Loucy (cell line): ENCODE data around the gene CISTR.

Source experiments
- H2AFZ ChIP-seq: fragments of 200-600 bp; sonication (generic); 2 replicates; pipeline ENCODE4 v1.6.0; 2016; ENCODE audit warnings: antibody characterized with exemption, mild to moderate bottlenecking, low read length, moderate library complexity
- H3F3A ChIP-seq: fragments of 200-600 bp; 2 replicates; pipeline ENCODE4 v1.6.0; 2016; ENCODE audit warnings: antibody characterized with exemption, low read depth, mild to moderate bottlenecking
- H3K27me3 ChIP-seq: fragments of 200-600 bp; sonication (generic); 2 replicates; pipeline ENCODE4 v1.6.1; 2014; ENCODE audit warnings: low read length, mild to moderate bottlenecking; ENCODE audit not compliant: insufficient read depth, poor library complexity, severe bottlenecking
- H3K36me3 ChIP-seq: fragments of 200-600 bp; sonication (generic); 2 replicates; pipeline ENCODE4 v1.6.1; 2016; ENCODE audit warnings: low read length; ENCODE audit not compliant: insufficient read depth
- H3K4me1 ChIP-seq: fragments of 200-600 bp; sonication (generic); 2 replicates; pipeline ENCODE4 v1.5.1; 2014; ENCODE audit warnings: low read length, mild to moderate bottlenecking; ENCODE audit not compliant: insufficient read depth, poor library complexity, severe bottlenecking
- H3K4me2 ChIP-seq: fragments of 200-600 bp; sonication (generic); 2 replicates; pipeline ENCODE4 v1.6.0; 2014; ENCODE audit warnings: antibody characterized with exemption, low read length, low read depth, mild to moderate bottlenecking; ENCODE audit not compliant: poor library complexity, severe bottlenecking
- H3K4me3 ChIP-seq: fragments of 200-600 bp; sonication (generic); 2 replicates; pipeline ENCODE4 v1.5.1; 2014; ENCODE audit warnings: low read length, mild to moderate bottlenecking, mixed read lengths; ENCODE audit not compliant: poor library complexity, severe bottlenecking
- H3K79me2 ChIP-seq: fragments of 200-600 bp; sonication (generic); 2 replicates; pipeline ENCODE4 v1.6.1; 2014; ENCODE audit warnings: low read length; ENCODE audit not compliant: insufficient read depth
- H3K9ac ChIP-seq: fragments of 200-600 bp; sonication (generic); 2 replicates; pipeline ENCODE4 v1.6.0; 2014; ENCODE audit warnings: mild to moderate bottlenecking, low read depth, low read length, moderate library complexity; ENCODE audit not compliant: poor library complexity, severe bottlenecking
- H3K9me2 ChIP-seq: fragments of 200-600 bp; sonication (generic); replicated peaks from 2 replicates; pipeline ENCODE4 v1.6.1; 2016; ENCODE audit warnings: low read depth, low read length, mixed read lengths
- H3K9me3 ChIP-seq: fragments of 200-600 bp; sonication (generic); 2 replicates; pipeline ENCODE4 v1.6.1; 2014; ENCODE audit warnings: mild to moderate bottlenecking, antibody characterized with exemption, low read length, low read depth; ENCODE audit not compliant: insufficient read depth
- H4K20me1 ChIP-seq: fragments of 200-600 bp; sonication (generic); 2 replicates; pipeline ENCODE4 v1.6.0; 2014; ENCODE audit warnings: antibody characterized with exemption, low read length, mild to moderate bottlenecking; ENCODE audit not compliant: insufficient read depth, poor library complexity, severe bottlenecking
- EZH2phosphoT487 ChIP-seq: fragments of 200-600 bp; IDR thresholded peaks from 2 replicates; pipeline ENCODE4 v1.6.1; 2018; ENCODE audit warnings: antibody characterized with exemption, mild to moderate bottlenecking, moderate library complexity, borderline replicate concordance
- TF ChIP-seq, protein P1 (sequence below): fragments of 200-600 bp; sonication (generic); conservative IDR thresholded peaks from 2 replicates; pipeline ENCODE4 v1.5.1; 2014; ENCODE audit warnings: mild to moderate bottlenecking, antibody characterized with exemption, low read length

The CISTR gene

DNA sequence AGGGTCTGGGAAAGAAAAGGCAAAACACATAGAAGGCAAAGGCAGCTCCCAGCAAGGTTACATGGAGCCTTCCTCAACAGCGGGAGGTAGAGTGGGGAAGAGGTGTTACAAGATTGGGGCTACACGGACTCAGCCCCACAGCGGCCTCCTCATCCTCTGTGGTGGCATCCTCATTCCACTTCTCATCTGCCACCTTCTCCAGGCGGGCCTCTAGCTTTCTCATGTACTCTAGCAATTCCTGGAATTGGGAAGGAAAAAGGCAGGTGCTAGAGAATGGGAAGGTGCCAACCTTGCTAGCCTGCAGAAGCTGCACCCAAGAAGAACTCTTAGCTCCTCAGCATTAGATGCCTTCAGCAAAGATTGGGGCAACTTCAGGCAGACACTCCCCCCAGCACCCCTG, 37.8 kb downstream of the CISTR start:
- no peaks in the 10 kb centered on the region for H3K79me2 ChIP-seq
- no peak overlapping the region for H3K9ac ChIP-seq
- H3K27me3 ChIP-seq, result no peaks in the 10 kb centered on the region
- H3K4me3 ChIP-seq, result no peak overlapping the region
- H3K4me1 ChIP-seq, result no peaks in the 10 kb centered on the region
- no peaks in the 10 kb centered on the region for H3K9me3 ChIP-seq
- H3F3A ChIP-seq, result no peaks in the 10 kb centered on the region
- no peaks in the 10 kb centered on the region for H4K20me1 ChIP-seq
- no peaks in the 10 kb centered on the region for H3K9me2 ChIP-seq
- TF ChIP-seq, protein P1, sequence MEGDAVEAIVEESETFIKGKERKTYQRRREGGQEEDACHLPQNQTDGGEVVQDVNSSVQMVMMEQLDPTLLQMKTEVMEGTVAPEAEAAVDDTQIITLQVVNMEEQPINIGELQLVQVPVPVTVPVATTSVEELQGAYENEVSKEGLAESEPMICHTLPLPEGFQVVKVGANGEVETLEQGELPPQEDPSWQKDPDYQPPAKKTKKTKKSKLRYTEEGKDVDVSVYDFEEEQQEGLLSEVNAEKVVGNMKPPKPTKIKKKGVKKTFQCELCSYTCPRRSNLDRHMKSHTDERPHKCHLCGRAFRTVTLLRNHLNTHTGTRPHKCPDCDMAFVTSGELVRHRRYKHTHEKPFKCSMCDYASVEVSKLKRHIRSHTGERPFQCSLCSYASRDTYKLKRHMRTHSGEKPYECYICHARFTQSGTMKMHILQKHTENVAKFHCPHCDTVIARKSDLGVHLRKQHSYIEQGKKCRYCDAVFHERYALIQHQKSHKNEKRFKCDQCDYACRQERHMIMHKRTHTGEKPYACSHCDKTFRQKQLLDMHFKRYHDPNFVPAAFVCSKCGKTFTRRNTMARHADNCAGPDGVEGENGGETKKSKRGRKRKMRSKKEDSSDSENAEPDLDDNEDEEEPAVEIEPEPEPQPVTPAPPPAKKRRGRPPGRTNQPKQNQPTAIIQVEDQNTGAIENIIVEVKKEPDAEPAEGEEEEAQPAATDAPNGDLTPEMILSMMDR, result no peak
- TF ChIP-seq EZH2phosphoT487, result no peak
- H3K36me3 ChIP-seq, result no peaks in the 10 kb centered on the region
- no peak overlapping the region for H3K4me2 ChIP-seq
- no peak overlapping the region for H2AFZ ChIP-seq

DNA sequence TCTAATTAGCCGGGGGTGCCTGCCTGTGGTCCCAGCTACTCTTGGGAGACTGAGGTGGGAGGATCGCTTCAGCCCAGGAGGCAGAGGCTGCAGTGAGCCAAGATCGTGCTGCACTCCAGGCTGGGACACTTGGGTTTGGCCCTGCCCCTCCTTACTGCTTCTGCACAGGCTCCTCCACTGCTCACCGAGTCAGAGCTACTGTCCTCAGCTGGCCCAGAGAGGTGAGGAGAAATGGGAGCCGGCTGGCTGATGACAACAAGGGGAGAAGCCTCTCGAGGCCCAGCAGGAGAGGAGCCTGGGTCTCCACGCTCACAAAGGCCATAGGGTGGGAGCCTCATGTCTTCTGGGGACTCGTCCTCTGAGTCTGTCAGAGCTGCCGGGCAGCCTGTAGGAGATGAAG, 38.3 kb downstream of the CISTR start:
- TF ChIP-seq, protein P1, result no peak
- TF ChIP-seq EZH2phosphoT487, result no peak
- H3K36me3 ChIP-seq, result no peaks in the 10 kb centered on the region
- no peak overlapping the region for H2AFZ ChIP-seq
- H3K4me3 ChIP-seq, result no peak overlapping the region
- H3F3A ChIP-seq, result no peaks in the 10 kb centered on the region
- H3K27me3 ChIP-seq, result no peaks in the 10 kb centered on the region
- H3K9ac ChIP-seq, result no peak overlapping the region
- no peak overlapping the region for H3K4me2 ChIP-seq
- H3K9me3 ChIP-seq, result no peaks in the 10 kb centered on the region
- no peaks in the 10 kb centered on the region for H3K9me2 ChIP-seq
- no peaks in the 10 kb centered on the region for H4K20me1 ChIP-seq
- H3K4me1 ChIP-seq, result no peaks in the 10 kb centered on the region
- no peaks in the 10 kb centered on the region for H3K79me2 ChIP-seq

DNA sequence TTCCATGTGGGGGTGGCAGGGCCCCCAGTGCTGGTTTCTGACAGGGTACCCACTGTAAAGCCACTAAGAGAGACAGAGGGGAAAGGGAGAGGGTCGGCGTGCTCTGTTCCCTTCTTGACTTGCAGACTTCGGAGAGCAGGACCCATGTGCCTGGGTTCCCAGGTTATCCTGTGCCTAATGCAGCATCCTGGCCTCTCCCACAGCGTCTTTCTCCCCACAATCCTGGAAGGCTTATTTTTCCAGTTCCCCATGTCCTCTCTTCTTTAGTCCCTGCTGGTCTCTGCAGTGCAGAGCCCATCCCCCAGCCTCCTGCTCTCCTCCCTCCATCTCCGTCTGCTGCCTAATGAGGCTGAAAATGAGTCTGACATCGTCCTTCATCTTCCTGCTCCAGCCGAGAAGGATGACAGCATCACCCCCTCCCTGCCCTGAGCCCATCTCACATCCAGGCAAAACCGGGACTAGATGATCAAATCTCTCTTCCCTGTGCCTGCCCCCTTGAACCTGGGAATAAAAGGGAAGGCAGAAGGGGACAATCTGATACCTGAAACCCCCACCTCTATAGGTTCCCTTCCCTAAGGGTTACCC, 39.6 kb downstream of the CISTR start:
- H3F3A ChIP-seq, result no peaks in the 10 kb centered on the region
- no peaks in the 10 kb centered on the region for H3K79me2 ChIP-seq
- no peaks in the 10 kb centered on the region for H3K9me3 ChIP-seq
- no peak overlapping the region for H3K9ac ChIP-seq
- no peak overlapping the region for H3K4me3 ChIP-seq
- no peak for TF ChIP-seq EZH2phosphoT487
- TF ChIP-seq, protein P1, result no peak
- H2AFZ ChIP-seq, result no peak overlapping the region
- no peaks in the 10 kb centered on the region for H3K4me1 ChIP-seq
- H4K20me1 ChIP-seq, result no peaks in the 10 kb centered on the region
- no peaks in the 10 kb centered on the region for H3K27me3 ChIP-seq
- no peaks in the 10 kb centered on the region for H3K9me2 ChIP-seq
- H3K4me2 ChIP-seq, result no peak overlapping the region
- no peaks in the 10 kb centered on the region for H3K36me3 ChIP-seq
